ENCODE measurements around the gene ZNF184.

ZNF184 gene

GRCh38 chr6:27478141-27478705 lies 5.3 kb upstream of the ZNF184 start:
- no peak for DNase-seq (ENCODE audit: low read depth)
- peak overlapping the region; percentile 82 for H3K4me3 ChIP-seq (ENCODE audit: low read length)
- no peak for TF ChIP-seq CTCF (conservative IDR thresholded peaks at IDR 0.05; ENCODE audit: low read depth, low read length)

GRCh38 chr6:27477318-27478013 lies 4.6 kb upstream of the ZNF184 start:
- DNase-seq (ENCODE audit: low read depth), result no peak
- peak overlapping the region; percentile 82 for H3K4me3 ChIP-seq (ENCODE audit: low read length)
- no peak for TF ChIP-seq CTCF (conservative IDR thresholded peaks at IDR 0.05; ENCODE audit: low read depth, low read length)

- no peak overlapping the region for H3K4me3 ChIP-seq (ENCODE audit: low read length)
- no peak for TF ChIP-seq CTCF (conservative IDR thresholded peaks at IDR 0.05; ENCODE audit: low read depth, low read length)
- no peak for DNase-seq (ENCODE audit: low read depth)
Observed at GRCh38 chr6:27476090-27476489, 3.2 kb upstream of the ZNF184 start.

- no peak overlapping the region for H3K4me3 ChIP-seq (ENCODE audit: low read length)
- no peak for TF ChIP-seq CTCF (conservative IDR thresholded peaks at IDR 0.05; ENCODE audit: low read depth, low read length)
- DNase-seq (ENCODE audit: low read depth), result no peak
Observed at GRCh38 chr6:27474672-27475071, 1.8 kb upstream of the ZNF184 start.

GRCh38 chr6:27474172-27474465 lies 1.2 kb upstream of the ZNF184 start:
- H3K4me3 ChIP-seq (ENCODE audit: low read length), result no peak overlapping the region
- no peak for TF ChIP-seq CTCF (conservative IDR thresholded peaks at IDR 0.05; ENCODE audit: low read depth, low read length)
- no peak for DNase-seq (ENCODE audit: low read depth)

GRCh38 chr6:27472182-27472616 lies 706 bp downstream of the ZNF184 start:
- peak overlapping the region; percentile 85 for H3K4me3 ChIP-seq (ENCODE audit: low read length)
- TF ChIP-seq CTCF (conservative IDR thresholded peaks at IDR 0.05; ENCODE audit: low read depth, low read length), result no peak
- DNase-seq (ENCODE audit: low read depth), result no peak

All from retinal pigment epithelial cell (primary cell).